Cortex of kidney (tissue), 1 donor: ENCODE results near the gene ZNF423.

Experiments used
- DNase-seq: peaks from one replicate; lab custom pipeline; 2025; lab: John Stamatoyannopoulos, UW

ZNF423 gene

GRCh38 chr16:49491771-49492761 lies 363.8 kb downstream of the ZNF423 start:
- DNase-seq, result no peak

GRCh38 chr16:49491106-49491670 lies 364.7 kb downstream of the ZNF423 start:
- DNase-seq, result no peak

- DNase-seq, result no peak
Observed at GRCh38 chr16:49490321-49490705, 365.6 kb downstream of the ZNF423 start.

GRCh38 chr16:49489686-49490320 lies 366.1 kb downstream of the ZNF423 start:
- no peak for DNase-seq

DNA sequence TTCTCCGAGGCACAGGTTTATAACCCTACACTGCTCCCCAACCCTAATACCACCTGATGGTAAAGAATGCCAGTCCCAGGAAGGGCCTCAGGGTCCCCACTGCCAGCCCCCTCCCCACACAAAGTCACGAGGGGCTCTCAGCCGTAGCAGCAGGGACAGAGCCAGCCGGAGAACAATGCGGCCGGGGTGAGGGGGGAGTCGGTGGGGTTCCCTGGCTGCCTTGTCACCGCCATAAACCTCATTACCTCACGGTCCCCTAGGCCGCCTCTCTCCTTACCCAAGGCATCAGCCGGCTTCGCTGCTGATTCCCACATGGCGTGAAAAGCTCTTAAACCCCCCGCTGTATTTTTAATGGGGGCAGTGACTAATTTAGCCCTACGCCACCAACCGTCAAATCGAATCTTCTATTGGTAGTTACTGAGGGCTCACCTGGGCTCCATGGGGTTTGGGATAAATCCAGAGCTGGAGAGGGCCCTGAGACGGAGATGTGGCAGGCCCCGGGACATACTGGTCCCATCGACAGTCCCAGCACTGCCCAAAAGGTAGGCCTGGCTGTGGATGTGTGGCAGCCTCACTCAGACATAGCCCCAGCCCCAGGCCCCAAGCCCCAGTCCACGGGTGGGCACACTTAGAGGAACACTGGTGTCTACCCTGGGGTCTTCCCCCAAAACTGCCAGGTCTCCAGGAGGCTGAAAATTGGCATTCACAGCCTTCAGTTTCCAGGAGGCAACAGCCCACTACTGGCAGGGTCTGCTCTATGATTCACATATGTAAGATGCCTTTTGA lies 367.0 kb downstream of the ZNF423 start:
- no peak for DNase-seq

DNA sequence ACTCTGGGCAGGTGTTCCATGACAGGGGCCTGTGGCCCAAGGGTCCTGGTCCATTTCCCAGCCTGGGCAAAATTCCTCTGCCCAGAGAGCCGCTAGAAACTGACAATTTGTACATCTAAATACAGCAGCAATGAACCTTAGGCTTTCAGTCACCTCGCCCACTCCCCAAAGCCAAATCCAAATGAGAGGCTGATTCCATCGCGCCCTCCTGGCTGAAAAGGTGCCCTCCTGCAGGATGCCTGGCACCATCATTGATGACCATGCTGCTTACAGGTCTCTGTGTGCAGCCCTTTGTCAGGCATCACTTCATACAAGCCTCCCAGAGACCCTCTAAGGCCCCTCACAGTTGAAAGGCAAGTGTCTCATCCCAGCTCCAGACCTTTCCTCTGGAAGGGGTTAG lies 367.6 kb downstream of the ZNF423 start:
- DNase-seq, result no peak

DNA sequence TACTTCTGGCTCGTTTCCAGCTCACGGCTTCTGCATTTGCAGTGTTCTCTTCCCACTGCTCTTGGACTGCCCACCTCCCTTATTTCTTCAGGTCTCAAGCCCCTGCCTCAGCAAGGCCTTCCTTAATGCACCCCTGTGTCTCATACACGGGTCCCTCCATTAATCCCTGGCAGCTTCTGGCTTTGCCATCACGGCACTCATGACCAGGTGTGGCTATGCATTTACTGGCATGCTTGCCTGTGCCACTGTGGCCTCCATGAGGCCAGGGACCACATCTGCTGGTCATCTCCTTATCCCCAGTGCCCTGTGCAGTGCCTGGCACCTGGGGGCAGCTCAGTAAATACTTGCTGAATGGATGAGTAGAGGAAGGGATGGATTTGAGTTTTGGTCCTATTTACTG lies 368.2 kb downstream of the ZNF423 start:
- no peak for DNase-seq

GRCh38 chr16:49486400-49486799 lies 369.5 kb downstream of the ZNF423 start:
- no peak for DNase-seq

- no peak for DNase-seq
Observed at GRCh38 chr16:49485663-49486062, 370.2 kb downstream of the ZNF423 start.

DNA sequence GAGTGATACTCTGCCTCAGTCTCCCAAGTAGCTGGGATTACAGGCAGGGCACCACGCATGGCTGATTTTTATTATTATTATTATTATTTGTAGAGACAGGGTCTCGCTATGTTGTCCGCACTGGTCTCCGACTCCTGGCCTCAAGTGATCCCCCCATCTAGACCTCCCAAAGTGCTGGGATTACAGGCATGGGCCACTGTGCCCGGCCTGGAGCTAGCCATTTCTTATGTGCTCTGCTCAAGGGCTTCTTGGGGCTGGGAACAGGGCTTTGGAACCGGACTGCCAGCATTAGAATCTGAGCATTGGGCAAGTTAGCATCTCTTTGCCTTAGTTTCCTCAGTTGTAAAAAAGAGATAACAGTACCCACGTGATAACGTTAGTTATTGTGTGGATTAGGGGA lies 371.0 kb downstream of the ZNF423 start:
- DNase-seq, result no peak

DNA sequence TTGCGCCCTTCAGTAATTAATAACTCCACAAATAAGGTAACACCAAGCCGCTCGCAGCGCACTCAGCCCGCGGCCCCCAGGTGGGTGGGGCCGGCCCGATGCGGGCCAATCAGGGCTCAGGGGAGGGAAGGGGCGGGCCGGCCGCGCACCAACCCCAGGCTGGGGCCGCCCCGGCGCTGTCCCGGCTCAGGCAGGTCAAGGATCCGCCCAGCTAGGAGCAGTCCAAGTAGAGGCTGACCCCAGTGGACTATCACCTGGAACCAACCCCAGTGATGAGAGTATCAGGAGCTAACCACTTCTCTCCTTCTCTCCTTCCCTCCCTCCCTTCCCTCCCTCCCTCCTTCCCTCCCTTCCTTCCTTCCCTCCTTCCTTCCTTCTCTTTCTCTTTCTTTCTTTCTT lies 371.5 kb downstream of the ZNF423 start:
- DNase-seq, result no peak

GRCh38 chr16:49483651-49484450 lies 372.1 kb downstream of the ZNF423 start:
- DNase-seq, result no peak

DNA sequence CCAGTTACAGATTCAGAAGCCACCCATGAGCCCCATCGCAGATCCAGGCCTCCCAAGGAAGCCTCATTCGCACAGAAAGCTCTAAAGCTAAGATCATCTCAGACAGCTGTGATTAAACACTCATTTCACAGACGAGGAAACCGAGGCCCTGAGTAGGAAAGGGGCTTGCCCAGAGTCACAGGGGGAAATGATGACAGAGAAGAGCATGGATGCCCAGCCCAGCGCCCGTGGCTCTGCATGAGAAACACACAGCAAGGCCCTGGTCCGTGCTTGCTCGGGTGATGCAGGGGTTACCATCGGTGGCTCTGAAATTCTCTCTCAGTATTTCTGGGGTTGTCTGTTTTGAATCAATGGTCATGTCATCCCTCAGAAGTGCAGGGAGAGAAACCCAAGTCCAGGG lies 372.7 kb downstream of the ZNF423 start:
- no peak for DNase-seq

DNA sequence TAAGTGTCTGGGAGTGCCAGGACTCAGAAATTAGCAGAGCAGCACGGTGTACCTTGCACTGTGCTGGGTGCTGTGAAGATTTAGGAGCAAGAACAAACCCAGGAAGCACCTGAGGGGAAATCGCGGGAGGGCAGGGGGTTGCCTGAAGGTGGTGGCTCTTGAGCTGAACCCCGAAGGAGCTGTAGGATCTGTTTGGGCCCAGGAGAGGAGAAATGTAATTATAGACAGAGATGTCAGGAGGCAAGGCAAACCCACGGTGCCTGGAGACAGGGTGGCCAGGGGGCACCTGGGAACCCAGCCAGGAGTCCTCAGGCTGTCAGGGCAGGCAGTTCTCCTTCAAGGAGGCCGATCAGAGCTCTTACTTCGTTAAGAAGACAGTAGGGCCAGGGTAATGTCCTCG lies 373.2 kb downstream of the ZNF423 start:
- no peak for DNase-seq

DNA sequence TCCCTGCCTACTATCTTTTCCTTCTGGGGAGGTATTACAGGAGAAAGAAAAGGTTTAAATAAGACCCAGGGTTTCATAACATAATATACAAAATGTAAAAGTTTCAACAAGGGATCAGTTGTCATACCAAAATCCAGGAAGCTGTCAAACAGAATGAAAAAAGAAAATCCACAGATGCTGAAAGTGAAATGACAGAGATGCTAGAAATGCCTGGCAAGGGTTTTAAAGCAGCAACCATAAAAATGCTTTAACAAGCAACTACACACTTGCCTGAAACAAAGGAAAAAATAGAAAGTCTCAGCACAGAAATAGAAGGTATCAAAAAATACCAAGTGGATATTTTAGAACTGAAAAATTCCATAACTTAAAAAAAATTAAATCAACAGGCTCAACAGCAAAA lies 377.3 kb downstream of the ZNF423 start:
- no peak for DNase-seq

GRCh38 chr16:49478107-49478506 lies 377.8 kb downstream of the ZNF423 start:
- no peak for DNase-seq

GRCh38 chr16:49477250-49477895 lies 378.5 kb downstream of the ZNF423 start:
- no peak for DNase-seq

DNA sequence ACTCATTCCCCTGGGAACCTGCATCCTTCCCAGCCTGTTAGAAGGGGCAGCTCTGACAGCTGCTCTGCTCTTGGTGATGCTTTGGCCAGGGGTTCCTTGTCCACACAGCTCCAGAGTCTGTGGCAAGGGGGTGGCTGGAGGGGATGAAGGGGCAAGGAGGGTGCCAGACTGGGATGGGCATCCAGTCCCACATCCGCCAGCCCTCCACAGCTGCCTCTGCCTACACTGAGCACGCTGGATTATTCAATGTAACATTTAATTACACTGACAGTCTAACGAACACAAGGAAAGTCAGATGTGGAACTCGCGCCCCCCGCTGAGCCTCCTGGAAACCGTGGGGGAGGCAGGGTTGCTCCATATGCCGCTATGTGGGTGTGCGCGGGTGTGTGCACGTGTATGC lies 381.2 kb downstream of the ZNF423 start:
- no peak for DNase-seq

DNA sequence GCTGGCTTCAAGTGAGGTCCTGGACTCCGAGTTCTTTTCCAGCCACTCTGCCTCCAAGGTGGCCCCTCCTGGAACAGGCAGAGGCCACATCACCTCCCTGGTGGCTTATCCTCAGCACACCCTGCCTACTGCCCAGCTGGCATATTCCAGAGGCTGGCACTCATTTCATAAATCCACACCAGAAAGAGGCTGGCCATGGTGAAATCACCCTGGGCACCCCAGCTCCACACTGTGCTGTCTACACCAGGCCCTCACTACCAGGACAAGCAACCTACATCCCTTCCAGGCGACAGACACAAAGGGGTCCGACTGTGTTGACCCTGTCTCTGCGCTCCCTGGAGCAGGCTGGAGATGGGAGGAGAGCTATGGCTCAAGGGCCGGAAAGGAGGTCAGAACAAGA lies 382.1 kb downstream of the ZNF423 start:
- no peak for DNase-seq

DNA sequence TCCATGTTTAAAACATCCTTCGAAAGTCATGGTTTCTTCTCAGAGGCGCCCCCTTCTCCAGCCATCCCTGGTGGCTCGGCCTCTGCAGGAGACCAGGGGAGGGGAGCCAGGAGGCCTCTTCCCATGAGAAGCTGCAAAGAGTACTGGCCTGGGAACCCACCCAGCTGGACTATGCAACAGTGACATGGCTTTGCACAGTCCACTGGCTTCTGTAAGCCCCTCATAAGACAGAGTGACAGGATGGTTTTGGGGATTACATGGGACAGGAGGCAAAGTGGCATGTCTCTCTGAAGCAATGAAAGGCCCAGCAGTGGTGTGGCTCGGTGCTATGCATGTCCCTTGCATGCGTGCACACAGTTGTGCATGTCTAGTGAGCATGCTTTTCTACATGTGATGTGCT lies 382.8 kb downstream of the ZNF423 start:
- no peak for DNase-seq

GRCh38 chr16:49472598-49472997 lies 383.3 kb downstream of the ZNF423 start:
- no peak for DNase-seq
